WTC11 (cell line): ENCODE data around the gene HNRNPUL1. TPM values are rescaled to one million over a fixed set of nuclear protein-coding genes. Genes with fewer than 3 reads are reported as not detected.

Experiments used
- ATAC-seq: fragments of 200-7000 bp; cut with Tn5 transposase; 2 replicates; pipeline ENCODE4 v1.10.0; 2021; ENCODE audit warnings: mild to moderate bottlenecking, moderate library complexity
- CTCF ChIA-PET: fragments of 300-600 bp; sonication (Branson Sonifier 250); formaldehyde crosslinking; loops from one replicate; lab custom pipeline; 2021; ENCODE audit warnings: antibody characterized with exemption; lab: Charles Lee
- POLR2A ChIA-PET: fragments of 350-600 bp; sonication (Branson Sonifier 250); formaldehyde crosslinking; loops from one replicate; lab custom pipeline; 2021; ENCODE audit warnings: antibody characterized with exemption; lab: Charles Lee
- DNase-seq: peaks from one replicate; pipeline ENCODE4 v3.0.0; 2021; ENCODE audit warnings: low spot score
- H3K27ac Mint-ChIP-seq: 2 replicates; pipeline ENCODE4 v1.8.0; 2021; ENCODE audit warnings: mixed read lengths
- H3K27me3 Mint-ChIP-seq: 2 replicates; pipeline ENCODE4 v1.8.0; 2021; ENCODE audit warnings: low read depth, mild to moderate bottlenecking, moderate library complexity, mixed read lengths
- H3K36me3 Mint-ChIP-seq: 2 replicates; pipeline ENCODE4 v1.8.0; 2021; ENCODE audit warnings: mixed read lengths
- H3K4me1 Mint-ChIP-seq: 2 replicates; pipeline ENCODE4 v1.8.0; 2022; ENCODE audit warnings: mixed read lengths
- H3K4me3 Mint-ChIP-seq: 2 replicates; pipeline ENCODE4 v1.8.0; 2021; ENCODE audit warnings: mild to moderate bottlenecking, moderate library complexity, mixed read lengths
- H3K9me3 Mint-ChIP-seq: 2 replicates; pipeline ENCODE4 v1.8.0; 2021; ENCODE audit warnings: mixed read lengths
- E2F5 ChIP-seq: sonication (generic); formaldehyde crosslinking; IDR thresholded peaks from 2 replicates; pipeline ENCODE4 v1.8.1; 2022; ENCODE audit warnings: mild to moderate bottlenecking, moderate library complexity, missing genetic modification reagents
- EMX1 ChIP-seq: fragments of 250-450 bp; sonication (Bioruptor Pico); IDR thresholded peaks from 2 replicates; pipeline ENCODE4 v1.8.0; 2021; ENCODE audit warnings: mild to moderate bottlenecking
- FOXK1 ChIP-seq: sonication (generic); formaldehyde crosslinking; IDR thresholded peaks from 2 replicates; pipeline ENCODE4 v1.8.0; 2022; ENCODE audit warnings: mild to moderate bottlenecking, moderate library complexity, missing genetic modification reagents
- FOXP1 ChIP-seq: sonication (generic); formaldehyde crosslinking; IDR thresholded peaks from 2 replicates; pipeline ENCODE4 v1.8.0; 2022; ENCODE audit warnings: missing genetic modification reagents, mild to moderate bottlenecking, moderate library complexity, borderline replicate concordance
- HMGA2 ChIP-seq: fragments of 250-450 bp; sonication (Bioruptor Pico); IDR thresholded peaks from 2 replicates; pipeline ENCODE4 v1.4.0; 2021; ENCODE audit warnings: mild to moderate bottlenecking, moderate library complexity
- NFYB ChIP-seq: sonication (generic); formaldehyde crosslinking; conservative IDR thresholded peaks from 2 replicates; pipeline ENCODE4 v1.8.0; 2022; ENCODE audit warnings: low read depth, missing genetic modification reagents
- NR1H2 ChIP-seq: sonication (generic); formaldehyde crosslinking; IDR thresholded peaks from 2 replicates; pipeline ENCODE4 v1.9.0; 2021; ENCODE audit warnings: mild to moderate bottlenecking, moderate library complexity, missing genetic modification reagents
- PRRX2 ChIP-seq: fragments of 250-450 bp; sonication (Bioruptor Pico); IDR thresholded peaks from 2 replicates; pipeline ENCODE4 v1.8.0; 2021; ENCODE audit warnings: mild to moderate bottlenecking
- SOX15 ChIP-seq: fragments of 250-450 bp; sonication (Bioruptor Pico); IDR thresholded peaks from 2 replicates; pipeline ENCODE4 v1.9.0; 2021; ENCODE audit warnings: mild to moderate bottlenecking
- TEAD1 ChIP-seq: sonication (generic); formaldehyde crosslinking; IDR thresholded peaks from 2 replicates; pipeline ENCODE4 v1.8.0; 2022; ENCODE audit warnings: mild to moderate bottlenecking, missing genetic modification reagents
- ZBTB21 ChIP-seq: sonication (generic); formaldehyde crosslinking; IDR thresholded peaks from 2 replicates; pipeline ENCODE4 v1.8.1; 2023; ENCODE audit warnings: mild to moderate bottlenecking, missing genetic modification reagents, borderline replicate concordance
- ZNF121 ChIP-seq: sonication (generic); formaldehyde crosslinking; IDR thresholded peaks from 2 replicates; pipeline ENCODE4 v1.8.0; 2023; ENCODE audit warnings: missing genetic modification reagents
- ZNF232 ChIP-seq: sonication (generic); formaldehyde crosslinking; IDR thresholded peaks from 2 replicates; pipeline ENCODE4 v1.8.0; 2022; ENCODE audit warnings: mild to moderate bottlenecking, missing genetic modification reagents
- ZNF281 ChIP-seq: sonication (generic); formaldehyde crosslinking; IDR thresholded peaks from 2 replicates; pipeline ENCODE4 v1.8.0; 2023; ENCODE audit warnings: mild to moderate bottlenecking, missing genetic modification reagents
- ZNF396 ChIP-seq: fragments of 250-450 bp; sonication (Bioruptor Pico); IDR thresholded peaks from 2 replicates; pipeline ENCODE4 v1.8.0; 2021; ENCODE audit warnings: mild to moderate bottlenecking, moderate library complexity, borderline replicate concordance
- ZNF416 ChIP-seq: fragments of 250-450 bp; sonication (Bioruptor Pico); IDR thresholded peaks from 2 replicates; pipeline ENCODE4 v1.9.0; 2021; ENCODE audit warnings: mild to moderate bottlenecking, inconsistent platforms
- ZNF423 ChIP-seq: fragments of 250-450 bp; sonication (Bioruptor Pico); IDR thresholded peaks from 2 replicates; pipeline ENCODE4 v2.1.2; 2022; ENCODE audit warnings: mild to moderate bottlenecking, moderate library complexity
- ZNF512 ChIP-seq: sonication (generic); formaldehyde crosslinking; IDR thresholded peaks from 2 replicates; pipeline ENCODE4 v1.8.1; 2022; ENCODE audit warnings: missing genetic modification reagents, borderline replicate concordance
- ZNF671 ChIP-seq: fragments of 250-450 bp; sonication (Bioruptor Pico); IDR thresholded peaks from 2 replicates; pipeline ENCODE4 v1.8.0; 2021; ENCODE audit warnings: mild to moderate bottlenecking
- total RNA-seq: library from RNA; stranded (reverse); gene quantifications from 3 replicates; pipeline ENCODE4 v1.2.3, GENCODE V29; 2021
- TF ChIP-seq, protein P1 (sequence below): fragments of 200-600 bp; IDR thresholded peaks from 2 replicates; pipeline ENCODE4 v1.8.0; 2022; ENCODE audit warnings: antibody characterized with exemption
- TF ChIP-seq, protein P2 (sequence below): sonication (generic); formaldehyde crosslinking; IDR thresholded peaks from 2 replicates; pipeline ENCODE4 v1.8.0; 2022; ENCODE audit warnings: mild to moderate bottlenecking, missing genetic modification reagents

Gene HNRNPUL1
- total RNA-seq, 1 experiment from 2014 or later: 282 TPM

DNA sequence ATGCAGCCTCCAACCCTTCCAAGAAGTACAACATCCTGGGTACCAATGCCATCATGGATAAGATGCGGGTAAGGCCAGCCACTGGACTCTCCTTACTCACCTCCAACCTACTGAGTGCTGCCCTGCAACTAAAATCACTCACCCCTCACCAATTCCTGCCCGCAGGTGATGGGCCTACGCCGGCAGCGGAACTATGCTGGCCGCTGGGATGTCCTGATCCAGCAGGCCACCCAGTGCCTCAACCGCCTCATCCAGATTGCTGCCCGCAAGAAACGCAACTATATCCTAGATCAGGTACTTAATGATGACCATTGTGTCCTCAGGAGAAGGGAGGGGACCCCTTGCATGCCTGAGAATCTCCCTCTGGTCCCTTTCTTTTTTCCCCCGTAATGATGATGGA is 30.2 kb downstream of the HNRNPUL1 start:
- Mint-ChIP-seq H3K4me3 (no peak overlapping the region), H3K4me1 (peaks cover 6% of the 10 kb centered on the region), H3K27ac (no peak overlapping the region), H3K9me3 (no peaks in the 10 kb centered on the region), H3K36me3 (peaks cover 91% of the 10 kb centered on the region), H3K27me3 (no peaks in the 10 kb centered on the region)
- no peak for ATAC-seq
- TF ChIP-seq HMGA2 (CRISPR knock-in tag) (no peak), ZNF671 (no peak), FOXP1 (CRISPR knock-in tag) (no peak), NR1H2 (CRISPR knock-in tag) (no peak), FOXK1 (no peak), ZBTB21 (CRISPR knock-in tag) (no peak)
- POLR2A ChIA-PET: no interaction called here
- no peak for DNase-seq
- CTCF ChIA-PET: interaction anchor here (1.3 to 2.9 kb wide), 2 partner anchors 14 kb away, joined by 4 to 10 read pairs; no protein-coding TSS in a partner anchor

DNA sequence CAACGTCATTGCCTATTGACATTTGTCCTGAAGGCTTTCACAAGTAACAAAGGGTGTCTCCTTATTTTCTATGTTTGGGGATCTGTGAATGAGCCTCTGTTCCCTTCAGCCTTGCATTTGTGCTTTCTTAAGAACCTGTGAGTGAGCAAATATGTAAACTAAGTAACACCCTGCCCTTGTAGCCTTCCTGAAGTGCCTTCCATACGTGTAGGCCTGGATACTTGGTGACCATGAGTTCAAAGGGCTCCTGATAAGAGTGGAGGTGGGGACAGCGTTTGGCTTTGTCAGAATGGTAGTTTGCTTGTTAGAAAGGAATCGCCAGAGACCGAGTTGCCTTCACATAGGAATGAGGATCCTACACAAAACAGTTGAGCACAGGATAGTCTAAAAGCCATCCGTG is 31.3 kb downstream of the HNRNPUL1 start:
- H3K27ac Mint-ChIP-seq: no peak overlapping the region; the same call in 1 of the 2 replicates
- no peaks in the 10 kb centered on the region for H3K27me3 Mint-ChIP-seq
- no peaks in the 10 kb centered on the region for H3K9me3 Mint-ChIP-seq
- peaks cover 92% of the 10 kb centered on the region for H3K36me3 Mint-ChIP-seq
- DNase-seq (no peak), ATAC-seq (no peak)
- H3K4me3 Mint-ChIP-seq: no peak overlapping the region
- no peaks in the 10 kb centered on the region for H3K4me1 Mint-ChIP-seq
- ChIA-PET CTCF (interaction anchor here (1.3 kb wide), 1 partner anchor 13 kb away, joined by 4 read pairs; no protein-coding TSS in a partner anchor), POLR2A (no interaction called here)
- TF ChIP-seq NFYB (CRISPR knock-in tag) (no peak), ZNF512 (CRISPR knock-in tag) (no peak), ZNF396 (CRISPR knock-in tag) (no peak), ZBTB21 (CRISPR knock-in tag) (no peak), SOX15 (CRISPR knock-in tag) (no peak), ZNF232 (CRISPR knock-in tag) (no peak), FOXP1 (CRISPR knock-in tag) (no peak), TEAD1 (CRISPR knock-in tag) (no peak), E2F5 (CRISPR knock-in tag) (no peak)

DNA sequence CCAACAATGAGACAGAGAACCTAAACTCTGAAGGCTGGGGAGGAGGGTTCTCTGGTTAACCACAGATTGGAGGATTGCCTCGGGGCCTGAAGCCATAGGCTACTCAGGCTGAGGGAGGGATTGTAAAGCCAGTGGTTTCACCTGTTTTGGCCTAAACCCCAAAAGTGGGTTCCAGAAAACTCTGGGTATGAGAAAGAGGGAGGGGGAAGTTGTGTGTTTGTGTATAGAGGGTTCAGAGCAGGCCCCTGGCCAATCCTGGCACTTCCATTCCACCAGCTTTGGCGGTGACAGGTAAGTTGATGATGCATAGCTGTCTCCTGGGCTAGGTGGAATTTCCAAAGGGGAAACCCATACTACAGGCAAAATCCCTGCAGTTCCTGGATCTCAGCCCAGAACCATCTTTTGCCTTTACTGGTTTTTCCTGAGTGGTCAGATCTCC is 32.3 kb downstream of the HNRNPUL1 start:
- CTCF ChIA-PET: no interaction called here
- no peak overlapping the region for H3K27ac Mint-ChIP-seq
- ATAC-seq: no peak
- no peak for TF ChIP-seq ZNF281
- TF ChIP-seq, protein P1, sequence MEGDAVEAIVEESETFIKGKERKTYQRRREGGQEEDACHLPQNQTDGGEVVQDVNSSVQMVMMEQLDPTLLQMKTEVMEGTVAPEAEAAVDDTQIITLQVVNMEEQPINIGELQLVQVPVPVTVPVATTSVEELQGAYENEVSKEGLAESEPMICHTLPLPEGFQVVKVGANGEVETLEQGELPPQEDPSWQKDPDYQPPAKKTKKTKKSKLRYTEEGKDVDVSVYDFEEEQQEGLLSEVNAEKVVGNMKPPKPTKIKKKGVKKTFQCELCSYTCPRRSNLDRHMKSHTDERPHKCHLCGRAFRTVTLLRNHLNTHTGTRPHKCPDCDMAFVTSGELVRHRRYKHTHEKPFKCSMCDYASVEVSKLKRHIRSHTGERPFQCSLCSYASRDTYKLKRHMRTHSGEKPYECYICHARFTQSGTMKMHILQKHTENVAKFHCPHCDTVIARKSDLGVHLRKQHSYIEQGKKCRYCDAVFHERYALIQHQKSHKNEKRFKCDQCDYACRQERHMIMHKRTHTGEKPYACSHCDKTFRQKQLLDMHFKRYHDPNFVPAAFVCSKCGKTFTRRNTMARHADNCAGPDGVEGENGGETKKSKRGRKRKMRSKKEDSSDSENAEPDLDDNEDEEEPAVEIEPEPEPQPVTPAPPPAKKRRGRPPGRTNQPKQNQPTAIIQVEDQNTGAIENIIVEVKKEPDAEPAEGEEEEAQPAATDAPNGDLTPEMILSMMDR: no peak
- TF ChIP-seq TEAD1 (CRISPR knock-in tag): no peak
- TF ChIP-seq EMX1 (CRISPR knock-in tag): no peak
- no peak for TF ChIP-seq ZNF416
- no peak for TF ChIP-seq ZNF121 (CRISPR knock-in tag)
- TF ChIP-seq ZNF423: no peak
- TF ChIP-seq, protein P2, sequence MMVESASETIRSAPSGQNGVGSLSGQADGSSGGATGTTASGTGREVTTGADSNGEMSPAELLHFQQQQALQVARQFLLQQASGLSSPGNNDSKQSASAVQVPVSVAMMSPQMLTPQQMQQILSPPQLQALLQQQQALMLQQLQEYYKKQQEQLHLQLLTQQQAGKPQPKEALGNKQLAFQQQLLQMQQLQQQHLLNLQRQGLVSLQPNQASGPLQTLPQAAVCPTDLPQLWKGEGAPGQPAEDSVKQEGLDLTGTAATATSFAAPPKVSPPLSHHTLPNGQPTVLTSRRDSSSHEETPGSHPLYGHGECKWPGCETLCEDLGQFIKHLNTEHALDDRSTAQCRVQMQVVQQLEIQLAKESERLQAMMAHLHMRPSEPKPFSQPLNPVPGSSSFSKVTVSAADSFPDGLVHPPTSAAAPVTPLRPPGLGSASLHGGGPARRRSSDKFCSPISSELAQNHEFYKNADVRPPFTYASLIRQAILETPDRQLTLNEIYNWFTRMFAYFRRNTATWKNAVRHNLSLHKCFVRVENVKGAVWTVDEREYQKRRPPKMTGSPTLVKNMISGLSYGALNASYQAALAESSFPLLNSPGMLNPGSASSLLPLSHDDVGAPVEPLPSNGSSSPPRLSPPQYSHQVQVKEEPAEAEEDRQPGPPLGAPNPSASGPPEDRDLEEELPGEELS (CRISPR knock-in tag): no peak
- TF ChIP-seq ZNF512 (CRISPR knock-in tag): no peak
- no peak for TF ChIP-seq E2F5 (CRISPR knock-in tag)
- no peak for TF ChIP-seq HMGA2 (CRISPR knock-in tag)
- TF ChIP-seq PRRX2 (CRISPR knock-in tag): no peak

More for the DNA sequence above, 32.3 kb downstream of the HNRNPUL1 start:
- Mint-ChIP-seq H3K36me3 (peaks cover 96% of the 10 kb centered on the region), H3K4me3 (no peak overlapping the region), H3K27me3 (no peaks in the 10 kb centered on the region), H3K4me1 (no peaks in the 10 kb centered on the region), H3K9me3 (no peaks in the 10 kb centered on the region)
- DNase-seq: no peak
- POLR2A ChIA-PET: no interaction called here
